Thyroid gland (tissue), 4 donors: ENCODE data around the gene CIRBP. TPM values are rescaled to one million over a fixed set of nuclear protein-coding genes. Genes with fewer than 3 reads are reported as not detected.

ENCODE experiments used
- DNase-seq, 2 donors: peaks; one replicate each; pipeline ENCODE4 v3.0.0-alpha.2; 2019
- H3K27ac ChIP-seq, 3 donors: fragments of 200-600 bp; sonication (generic); 1 replicate in 2 of 3; 2 replicates in 1 of 3; pipeline ENCODE4 v1.5.1; 2016 to 2019; ENCODE audit warnings: mild to moderate bottlenecking in 1 of 3, moderate library complexity in 1 of 3
- H3K27me3 ChIP-seq: fragments of 200-600 bp; sonication (generic); one replicate; pipeline ENCODE4 v1.5.1; 2019
- H3K36me3 ChIP-seq, 2 donors: fragments of 200-600 bp; sonication (generic); one replicate each; pipeline ENCODE4 v1.5.1; 2016 to 2019
- H3K4me1 ChIP-seq, 2 donors: fragments of 200-600 bp; sonication (generic); one replicate each; pipeline ENCODE4 v1.5.1; 2017 to 2019
- H3K4me3 ChIP-seq, 3 donors: fragments of 200-600 bp; sonication (generic); replicated peaks in 1 of 3; 1 replicate in 2 of 3; 2 replicates in 1 of 3; pipeline ENCODE4 v1.5.1; 2016; ENCODE audit warnings: mild to moderate bottlenecking in 1 of 3
- H3K9me3 ChIP-seq: fragments of 200-600 bp; sonication (generic); one replicate; pipeline ENCODE4 v1.5.1; 2017
- POLR2A ChIP-seq, 2 donors: fragments of 450-650 bp; IDR thresholded peaks; one replicate each; pipeline ENCODE4 v1.6.1; 2017; ENCODE audit warnings: antibody characterized with exemption in 2 of 2, mild to moderate bottlenecking in 2 of 2, moderate library complexity in 1 of 2
- WGBS, 2 donors: methylation state at CpG; one replicate each; pipeline ENCODE4 v1.1.5; 2017; 5-methylcytosine and 5-hydroxymethylcytosine counted together
- intact Hi-C: fragments of 100-400 bp; cut with DNase I; formaldehyde crosslinking; loops from one replicate; pipeline ENCODE4 v1.15.1; 2023
- total RNA-seq, 4 donors: library from RNA; depleted of rRNA; stranded (reverse); fragments of >200 nt; gene quantifications; one replicate each; pipeline ENCODE4 v1.2.3, GENCODE V29; 2016
- TF ChIP-seq, protein P1 (sequence below), 6 experiments: fragments of 200-600 bp in 3 of 6; fragments of 450-650 bp in 3 of 6; sonication (generic) in 3 of 6; IDR thresholded peaks; one replicate each; pipeline ENCODE4 v1.5.1; 2016 to 2019; ENCODE audit warnings: antibody characterized with exemption in 6 of 6, mild to moderate bottlenecking in 2 of 6, inconsistent platforms in 1 of 6, moderate library complexity in 1 of 6

The CIRBP gene
- total RNA-seq, 4 donors from 2014 or later = 679 to 1,194 (median 893) TPM

DNA sequence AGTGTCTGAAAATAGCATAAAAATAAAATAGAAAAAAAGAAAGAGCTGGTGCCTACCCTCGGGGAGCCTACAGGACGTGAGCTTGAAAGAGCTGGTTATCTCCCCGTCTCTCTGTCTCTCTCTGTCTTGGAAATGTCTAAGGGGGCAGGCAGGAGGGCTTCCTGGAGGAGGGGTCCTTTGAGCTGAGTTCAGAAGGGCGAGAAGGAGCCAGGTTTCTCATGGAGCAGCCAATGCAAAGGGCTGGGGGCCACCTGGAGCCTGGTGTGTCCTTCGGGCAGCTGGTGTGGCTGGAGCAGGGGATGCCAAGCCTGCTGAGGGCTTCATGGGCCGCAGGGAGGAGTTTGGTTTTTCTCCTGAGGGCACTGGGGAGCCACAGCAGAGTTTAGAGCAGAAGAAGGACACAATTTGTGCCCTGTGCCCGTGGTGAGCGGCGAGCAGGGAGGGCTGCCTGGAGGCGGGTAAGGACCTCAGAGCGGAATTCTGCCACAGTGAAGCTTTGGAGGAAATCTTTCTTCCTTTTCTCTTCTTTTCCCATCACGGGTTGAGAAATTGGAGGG lies 55.2 kb downstream of the CIRBP start:
- TF ChIP-seq, protein P1, sequence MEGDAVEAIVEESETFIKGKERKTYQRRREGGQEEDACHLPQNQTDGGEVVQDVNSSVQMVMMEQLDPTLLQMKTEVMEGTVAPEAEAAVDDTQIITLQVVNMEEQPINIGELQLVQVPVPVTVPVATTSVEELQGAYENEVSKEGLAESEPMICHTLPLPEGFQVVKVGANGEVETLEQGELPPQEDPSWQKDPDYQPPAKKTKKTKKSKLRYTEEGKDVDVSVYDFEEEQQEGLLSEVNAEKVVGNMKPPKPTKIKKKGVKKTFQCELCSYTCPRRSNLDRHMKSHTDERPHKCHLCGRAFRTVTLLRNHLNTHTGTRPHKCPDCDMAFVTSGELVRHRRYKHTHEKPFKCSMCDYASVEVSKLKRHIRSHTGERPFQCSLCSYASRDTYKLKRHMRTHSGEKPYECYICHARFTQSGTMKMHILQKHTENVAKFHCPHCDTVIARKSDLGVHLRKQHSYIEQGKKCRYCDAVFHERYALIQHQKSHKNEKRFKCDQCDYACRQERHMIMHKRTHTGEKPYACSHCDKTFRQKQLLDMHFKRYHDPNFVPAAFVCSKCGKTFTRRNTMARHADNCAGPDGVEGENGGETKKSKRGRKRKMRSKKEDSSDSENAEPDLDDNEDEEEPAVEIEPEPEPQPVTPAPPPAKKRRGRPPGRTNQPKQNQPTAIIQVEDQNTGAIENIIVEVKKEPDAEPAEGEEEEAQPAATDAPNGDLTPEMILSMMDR (IDR thresholded peaks at IDR 0.05) = no peak
- TF ChIP-seq POLR2A (IDR thresholded peaks at IDR 0.05) = no peak
- WGBS, 2 donors = 87 to 89% methylated on average over 12 of the region's 12 CpGs
- intact Hi-C loops = no loop called here
- H3K4me1 ChIP-seq = peaks cover 11% of the 10 kb centered on the region in 2 donors
- H3K36me3 ChIP-seq = no peaks in the 10 kb centered on the region
- H3K27me3 ChIP-seq = no peaks in the 10 kb centered on the region
- peak overlapping the region in 1 of 3 donors; percentile 24 for H3K4me3 ChIP-seq
- H3K9me3 ChIP-seq = no peaks in the 10 kb centered on the region
- no peak for DNase-seq
- no peak overlapping the region for H3K27ac ChIP-seq

Other genes starting within 250 kb of the CIRBP start
- 100 to 1,000 TPM; 162 to 238 (median 192) TPM for gene TMEM259, start 248.2 kb upstream of the CIRBP start, total RNA-seq
- not detected for gene RNU6-2, start 247.8 kb upstream of the CIRBP start, total RNA-seq
- gene CNN2, start 242.7 kb upstream of the CIRBP start, total RNA-seq = 10 to 100 TPM; 60.7 to 88.2 (median 82.2) TPM
- 10 to 100 TPM; 15.5 to 58.7 (median 29.8) TPM for gene ABCA7, start 229.2 kb upstream of the CIRBP start, total RNA-seq
- gene ARHGAP45, start 202.2 kb upstream of the CIRBP start, total RNA-seq = 10 to 100 TPM; 11.5 to 19.8 (median 14.4) TPM
- gene POLR2E, start 174.0 kb upstream of the CIRBP start, total RNA-seq = 100 to 1,000 TPM in 3 of 4 donors, 10 to 100 TPM in 1; 87.6 to 264 (median 163) TPM
- 100 to 1,000 TPM; 350 to 485 (median 414) TPM for gene GPX4, start 165.3 kb upstream of the CIRBP start, total RNA-seq
- gene SBNO2, start 95.1 kb upstream of the CIRBP start, total RNA-seq = 10 to 100 TPM; 22.8 to 69.0 (median 25.5) TPM
- gene STK11, start 63.6 kb upstream of the CIRBP start, total RNA-seq = 10 to 100 TPM; 60.2 to 83.4 (median 71.1) TPM
- 1 to 10 TPM in 3 of 4 donors, under 1 TPM in 1; 0.73 to 3.2 (median 1.5) TPM for gene CBARP, start 31.3 kb upstream of the CIRBP start, total RNA-seq
- gene ATP5F1D, start 27.6 kb upstream of the CIRBP start, total RNA-seq = 100 to 1,000 TPM in 1 of 4 donors, 10 to 100 TPM in 3; 39.2 to 182 (median 83.0) TPM
- 10 to 100 TPM; 16.2 to 89.2 (median 17.9) TPM for gene MIDN, start 20.7 kb upstream of the CIRBP start, total RNA-seq
- 100 to 1,000 TPM in 1 of 4 donors, 10 to 100 TPM in 3; 50.8 to 114 (median 64.6) TPM for gene FAM174C, start 6.2 kb downstream of the CIRBP start, total RNA-seq
- gene EFNA2, start 16.5 kb downstream of the CIRBP start, total RNA-seq = not detected
- gene NDUFS7, start 114.6 kb downstream of the CIRBP start, total RNA-seq = 100 to 1,000 TPM in 2 of 4 donors, 10 to 100 TPM in 2; 75.2 to 185 (median 108) TPM
- 10 to 100 TPM; 22.2 to 39.5 (median 29.1) TPM for gene GAMT, start 132.2 kb downstream of the CIRBP start, total RNA-seq
- 10 to 100 TPM; 34.4 to 77.3 (median 67.7) TPM for gene DAZAP1, start 138.3 kb downstream of the CIRBP start, total RNA-seq
- gene RPS15, start 169.1 kb downstream of the CIRBP start, total RNA-seq = 1,000 to 10,000 TPM; 1,760 to 2,977 (median 2,488) TPM
- under 1 TPM in 3 of 4 donors, not detected in 1; under 0.01 to 0.20 (median 0.08) TPM for gene APC2, start 180.8 kb downstream of the CIRBP start, total RNA-seq
- gene C19orf25, start 209.9 kb downstream of the CIRBP start, total RNA-seq = 10 to 100 TPM; 47.0 to 64.9 (median 56.5) TPM
- 10 to 100 TPM in 1 of 4 donors, 1 to 10 TPM in 3; 2.8 to 10.4 (median 6.3) TPM for gene PCSK4, start 221.0 kb downstream of the CIRBP start, total RNA-seq
- 1 to 10 TPM; 4.2 to 8.5 (median 5.9) TPM for gene REEP6, start 221.8 kb downstream of the CIRBP start, total RNA-seq
- 1 to 10 TPM in 2 of 4 donors, under 1 TPM in 2; 0.27 to 5.1 (median 2.5) TPM for gene ADAMTSL5, start 243.7 kb downstream of the CIRBP start, total RNA-seq